GM18520 (cell line): Measurements from ENCODE around the gene KLF7.

Experiments used
- ATAC-seq: cut with Tn5 transposase; IDR thresholded peaks from one replicate; pipeline ENCODE4 v1.9.1; 2021; ENCODE audit not compliant: unreplicated experiment

KLF7 gene

DNA sequence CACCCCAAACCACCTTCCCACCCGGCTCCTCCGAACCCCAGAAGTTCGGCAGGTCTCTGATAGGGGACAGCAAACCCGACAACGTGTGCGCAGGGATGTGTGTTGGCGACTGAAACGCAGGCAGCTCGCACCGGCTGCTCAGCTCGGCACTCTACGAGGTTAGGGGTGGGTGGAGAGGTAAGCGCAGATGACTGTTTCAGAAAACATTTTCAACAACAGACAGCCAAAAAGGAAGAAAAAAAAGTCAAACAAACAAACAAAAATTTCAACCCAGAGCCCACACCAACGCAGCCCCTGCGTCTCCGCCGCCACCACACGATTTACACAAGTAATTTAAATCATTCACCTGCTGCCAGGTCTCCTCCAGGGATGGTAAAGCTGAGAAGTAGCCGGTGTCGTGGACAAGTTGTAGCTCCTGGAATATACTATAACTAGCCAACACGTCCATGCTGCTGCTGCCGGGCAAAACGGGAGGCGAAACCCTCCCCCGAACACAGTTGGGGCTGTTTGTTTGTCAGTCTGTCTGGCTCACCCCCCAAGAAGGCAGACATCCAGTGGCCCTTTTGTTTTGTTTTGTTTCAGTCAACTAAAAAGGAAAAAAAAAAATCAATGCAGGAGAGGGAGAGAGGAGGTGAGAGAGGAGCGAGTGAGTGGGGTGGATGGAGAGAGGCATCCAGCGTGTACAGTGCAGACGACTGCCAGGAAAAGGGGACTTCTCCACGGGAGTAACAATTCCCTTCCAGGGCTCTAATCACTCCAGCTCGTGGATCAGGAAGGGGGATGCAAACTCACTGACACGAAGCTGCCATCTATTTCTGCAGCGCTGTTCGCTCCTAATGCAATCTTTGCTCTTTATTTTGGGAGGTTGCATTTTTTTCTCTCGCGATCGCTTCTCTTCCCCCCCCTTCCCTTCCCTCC lies at the start of gene KLF7:
TSS of gene KLF7 (minus strand) at position 828 of the 918 bp plus-strand sequence. CDS start at position 448, 380 bp downstream.
- ATAC-seq: no peak

GRCh38 chr2:207215308-207215707 lies 49.6 kb upstream of the KLF7 start:
- ATAC-seq: no peak

GRCh38 chr2:207214446-207214845 lies 48.7 kb upstream of the KLF7 start:
- no peak for ATAC-seq

DNA sequence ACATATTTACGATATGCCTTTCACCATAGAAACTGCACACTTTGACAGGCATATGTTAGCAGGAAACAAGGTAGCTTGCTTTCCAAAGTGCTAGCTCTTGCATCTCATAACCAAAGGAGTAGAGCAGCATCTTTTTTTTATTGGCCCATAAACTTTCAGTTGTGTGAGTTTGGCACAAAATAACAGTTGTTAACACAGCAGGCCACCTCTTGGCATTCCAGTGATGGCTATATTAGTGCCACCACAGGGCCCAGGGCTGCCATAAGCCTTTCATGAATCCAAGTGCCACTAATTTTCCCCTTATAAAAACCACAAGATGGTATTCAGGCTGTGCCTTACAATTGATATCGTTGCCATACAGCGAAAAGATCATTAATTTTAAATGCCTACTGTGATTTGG lies 40.3 kb upstream of the KLF7 start:
- no peak for ATAC-seq

GRCh38 chr2:207205173-207205957 lies 39.6 kb upstream of the KLF7 start:
- ATAC-seq: no peak

GRCh38 chr2:207203056-207203455 lies 37.3 kb upstream of the KLF7 start:
- no peak for ATAC-seq

DNA sequence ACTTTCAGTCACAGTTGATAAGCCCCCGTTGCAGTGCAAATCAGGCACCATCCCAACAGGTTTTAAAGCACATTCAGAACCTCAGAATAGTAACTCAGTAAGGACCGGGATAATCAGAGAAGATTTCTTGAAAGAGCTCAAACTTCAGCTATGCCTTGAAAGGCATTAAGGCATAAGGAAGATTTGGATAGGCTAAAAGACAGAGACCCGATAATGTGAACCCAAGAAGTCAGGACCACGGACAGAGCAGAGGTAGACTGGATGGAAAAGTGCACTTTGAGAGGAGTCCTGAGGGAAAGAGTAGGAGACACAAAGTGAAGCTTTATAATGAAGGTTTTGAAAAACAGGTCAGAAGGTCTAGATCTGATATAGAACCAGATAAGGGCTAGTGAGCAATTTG lies 36.9 kb upstream of the KLF7 start:
- ATAC-seq: no peak

DNA sequence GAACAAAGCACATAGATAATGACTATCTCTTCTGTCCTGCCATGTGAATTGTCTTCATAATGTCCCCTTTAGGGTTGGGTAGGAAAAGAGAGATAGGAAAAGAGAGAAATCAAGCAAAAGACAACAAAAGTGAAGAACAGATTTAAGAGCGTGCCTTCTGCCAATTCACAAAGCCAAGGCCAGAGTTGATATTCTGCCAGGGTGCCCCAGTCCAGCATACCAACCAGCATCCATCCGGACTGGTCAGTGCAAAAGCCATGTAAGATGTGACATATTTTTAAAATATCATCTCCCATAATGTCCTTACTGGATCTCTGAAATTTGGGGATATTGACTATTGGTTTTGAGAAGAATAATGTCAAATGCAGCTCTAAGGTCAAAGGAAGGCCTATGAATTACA lies 35.7 kb upstream of the KLF7 start:
- ATAC-seq: no peak

- no peak for ATAC-seq
Measured at GRCh38 chr2:207200136-207200535, 34.4 kb upstream of the KLF7 start.

GRCh38 chr2:207194028-207194427 lies 28.3 kb upstream of the KLF7 start:
- no peak for ATAC-seq

DNA sequence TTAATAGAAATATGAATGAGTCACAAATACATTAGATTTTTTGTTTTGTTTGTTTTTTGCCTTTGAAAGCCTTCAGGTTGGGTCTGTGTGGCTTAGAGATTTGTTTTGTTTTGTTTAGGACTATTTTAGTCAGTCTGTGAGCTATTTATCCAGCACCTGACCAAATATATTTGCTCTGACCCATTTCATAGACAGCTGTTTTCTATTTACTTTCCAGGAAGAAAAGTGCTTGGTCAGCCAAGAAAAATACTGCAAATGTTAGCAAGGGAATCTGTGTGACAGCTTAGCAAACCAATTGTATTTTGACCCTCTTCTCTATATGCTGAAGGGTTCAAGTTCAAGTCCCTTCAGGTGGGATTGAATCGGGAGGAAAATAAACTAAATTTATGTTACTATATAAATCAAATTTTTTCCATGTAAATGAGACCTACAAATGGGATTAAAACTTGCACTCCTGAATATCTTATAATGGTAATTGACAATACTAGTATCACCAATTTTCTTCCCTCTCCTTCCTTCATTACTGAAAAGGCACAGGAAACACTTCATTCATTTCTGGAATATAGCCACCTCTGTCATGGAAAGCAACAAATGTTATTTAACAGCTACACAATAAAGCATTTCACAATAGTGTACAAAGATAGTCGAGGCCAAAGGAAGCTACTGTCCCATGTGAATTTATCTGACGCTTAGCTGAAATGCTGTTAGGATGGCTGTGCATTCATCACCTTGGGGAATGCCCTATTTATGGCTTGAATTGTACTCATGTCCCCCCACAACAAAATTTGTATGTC lies 23.1 kb upstream of the KLF7 start:
- no peak for ATAC-seq

- ATAC-seq: no peak
Measured at GRCh38 chr2:207185372-207185771, 19.6 kb upstream of the KLF7 start.

DNA sequence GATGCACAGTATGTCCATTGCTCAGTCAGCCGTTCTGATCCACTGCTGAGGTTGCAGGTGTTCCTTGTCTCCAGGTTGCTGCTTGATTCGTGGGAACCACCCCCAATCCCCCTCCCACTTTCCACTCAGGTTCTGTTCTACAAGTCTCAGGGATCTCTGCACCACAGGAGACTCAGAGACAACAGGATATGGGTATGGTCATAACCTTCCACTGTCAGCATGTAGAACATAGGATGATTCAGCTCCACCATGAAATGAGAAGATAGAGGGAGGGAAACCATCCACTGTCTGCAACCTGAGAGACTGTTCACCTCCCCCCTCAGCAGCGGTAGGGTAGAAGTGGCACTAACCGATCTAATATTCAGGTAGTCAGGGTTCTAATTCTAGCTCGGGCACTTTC lies 19.0 kb upstream of the KLF7 start:
- ATAC-seq: no peak

- ATAC-seq: no peak
Measured at GRCh38 chr2:207184348-207184747, 18.6 kb upstream of the KLF7 start.

DNA sequence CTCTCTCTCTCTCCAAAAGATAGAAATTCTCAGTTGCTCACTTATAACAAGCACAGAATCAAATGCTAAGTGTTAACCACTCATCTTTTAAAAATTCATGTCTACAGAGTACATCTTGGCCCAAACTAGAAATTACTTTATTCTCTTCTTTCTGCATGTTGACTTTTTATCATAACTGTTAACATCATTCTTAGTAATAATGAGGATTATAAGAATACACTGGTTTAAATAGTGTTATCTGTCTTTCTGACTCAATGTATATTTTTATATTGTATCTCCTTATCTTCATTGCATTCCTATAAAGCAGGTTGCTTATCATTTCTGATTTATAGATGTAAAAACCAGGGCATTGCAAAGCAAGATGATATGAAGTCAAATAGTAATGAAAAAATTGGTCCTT lies 17.8 kb upstream of the KLF7 start:
- ATAC-seq: no peak

- no peak for ATAC-seq
Measured at GRCh38 chr2:207182911-207183310, 17.2 kb upstream of the KLF7 start.

GRCh38 chr2:207181526-207182274 lies 16.0 kb upstream of the KLF7 start:
- no peak for ATAC-seq

GRCh38 chr2:207180741-207181140 lies 15.0 kb upstream of the KLF7 start:
- ATAC-seq: no peak

DNA sequence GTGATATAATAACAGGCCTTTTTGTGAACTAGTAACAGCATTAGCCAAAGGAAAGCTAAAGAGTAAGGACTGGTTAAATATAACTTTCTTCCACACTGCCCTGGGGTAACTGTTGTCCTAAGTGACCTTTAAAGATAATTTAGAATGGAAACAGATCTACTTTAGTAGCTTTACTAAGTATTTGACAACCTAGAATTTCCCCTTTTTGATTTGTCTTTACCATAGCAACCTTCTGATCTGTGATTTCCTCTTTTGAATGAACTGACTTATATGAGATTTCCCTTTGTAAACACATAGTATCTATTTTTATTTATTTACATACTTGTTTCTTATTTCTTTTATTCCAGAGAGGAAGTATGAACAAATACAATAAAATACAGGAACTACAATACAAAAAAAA lies 10.5 kb upstream of the KLF7 start:
- no peak for ATAC-seq

DNA sequence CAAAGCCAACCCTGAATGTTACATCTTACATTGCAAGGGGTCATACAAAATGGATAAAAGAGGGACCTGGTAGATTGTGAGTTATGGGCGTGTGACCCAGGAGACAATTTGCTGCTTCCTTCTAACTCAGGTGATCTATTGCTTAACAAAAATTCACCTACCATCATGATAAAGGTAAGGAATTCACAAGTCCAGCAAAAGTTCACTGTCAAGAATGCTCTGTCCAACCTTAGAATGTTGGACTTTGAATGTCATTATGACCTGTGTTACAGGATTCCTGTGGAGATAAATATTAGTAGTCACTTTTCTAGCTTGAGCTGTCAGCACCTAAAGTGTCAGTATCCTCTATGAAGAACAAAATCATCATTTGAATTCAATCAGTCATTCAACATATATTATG lies 7.9 kb upstream of the KLF7 start:
- ATAC-seq: no peak
